ENCODE results near the gene UGGT1. TPM values are rescaled to one million over a fixed set of nuclear protein-coding genes. Genes with fewer than 3 reads are reported as not detected.
A peak's percentile ranks its signal among the peaks of the same experiment; 100 is the strongest.

Gene UGGT1
- polyA plus RNA-seq, 2 of the 4 experiments (the other 2 are of a cell fraction), result 24.2 to 56.4 TPM

DNA sequence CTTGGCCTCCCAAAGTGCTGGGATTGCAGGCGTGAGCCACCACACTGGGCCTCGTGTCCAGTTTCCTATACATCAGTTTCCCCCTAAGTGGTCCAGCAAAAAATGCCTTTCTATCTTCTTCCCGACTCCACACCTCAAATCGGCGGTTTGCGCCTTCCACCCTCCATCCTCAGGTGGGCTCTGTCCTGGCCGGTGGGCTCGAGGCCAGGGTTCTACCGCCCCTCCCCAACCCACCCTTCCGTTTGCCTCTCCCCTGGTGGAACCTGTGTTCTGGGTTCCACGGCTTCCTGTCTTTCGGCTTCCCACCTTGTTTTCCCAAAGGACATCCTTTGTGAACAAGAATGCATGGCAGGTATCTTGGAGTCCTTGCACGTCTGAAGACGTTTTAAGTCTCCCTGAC is 123.3 kb downstream of the UGGT1 start:
- DNase-seq (ENCODE audit: low read depth in 1 of 2, low spot score in 1 of 2) (no peak), FAIRE-seq (no peak)
- POLR2A ChIA-PET, result no interaction called here

DNA sequence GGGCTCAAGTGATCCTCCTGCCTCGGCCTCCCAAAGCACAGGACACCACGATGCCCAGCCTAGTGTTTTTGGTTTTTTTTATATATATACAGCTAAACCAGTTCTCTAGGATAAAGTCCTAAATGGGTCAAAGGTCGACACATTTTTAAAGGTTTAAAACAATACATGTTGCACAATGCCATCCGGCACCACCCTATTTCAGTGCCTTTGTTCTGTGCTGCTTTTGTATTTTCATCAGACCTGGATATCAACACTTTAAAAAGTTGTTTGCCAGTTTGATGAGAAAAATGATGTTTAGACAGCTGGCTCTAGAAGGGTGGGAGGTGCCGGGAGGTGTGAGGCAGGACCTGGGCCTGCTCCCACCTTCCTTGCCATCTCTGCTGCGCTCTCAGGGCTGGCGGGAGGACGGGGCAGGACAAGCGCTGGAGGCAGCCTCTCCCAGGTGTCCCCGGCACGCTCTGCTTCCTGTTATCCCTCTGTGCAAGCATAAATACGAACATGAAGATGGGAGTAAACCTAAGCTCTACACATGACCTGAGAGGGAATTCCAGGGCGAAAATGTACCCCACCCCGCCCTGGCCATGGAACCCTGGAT is 124.0 kb downstream of the UGGT1 start:
- Histone ChIP-seq H3K4me1 (no peaks in the 10 kb centered on the region), H3K27ac (no peak overlapping the region), H3K4me2 (no peak overlapping the region), H3K9me3 (no peaks in the 10 kb centered on the region), H3K4me3 (no peak overlapping the region)
- ATAC-seq (no peak), FAIRE-seq (no peak), DNase-seq (ENCODE audit: low read depth in 1 of 2, low spot score in 1 of 2) (no peak)
- TF ChIP-seq HES2 (IDR thresholded peaks at IDR 0.05) (no peak), PHF8 (IDR thresholded peaks at IDR 0.05; ENCODE audit: borderline replicate concordance, low read depth) (no peak), BHLHE40 (IDR thresholded peaks at IDR 0.05; ENCODE audit: low read depth, low read length) (no peak), SMC3 (IDR thresholded peaks at IDR 0.05) (no peak), CHD4 (IDR thresholded peaks at IDR 0.05; ENCODE audit: borderline replicate concordance) (no peak)
- TF ChIP-seq, protein P1, sequence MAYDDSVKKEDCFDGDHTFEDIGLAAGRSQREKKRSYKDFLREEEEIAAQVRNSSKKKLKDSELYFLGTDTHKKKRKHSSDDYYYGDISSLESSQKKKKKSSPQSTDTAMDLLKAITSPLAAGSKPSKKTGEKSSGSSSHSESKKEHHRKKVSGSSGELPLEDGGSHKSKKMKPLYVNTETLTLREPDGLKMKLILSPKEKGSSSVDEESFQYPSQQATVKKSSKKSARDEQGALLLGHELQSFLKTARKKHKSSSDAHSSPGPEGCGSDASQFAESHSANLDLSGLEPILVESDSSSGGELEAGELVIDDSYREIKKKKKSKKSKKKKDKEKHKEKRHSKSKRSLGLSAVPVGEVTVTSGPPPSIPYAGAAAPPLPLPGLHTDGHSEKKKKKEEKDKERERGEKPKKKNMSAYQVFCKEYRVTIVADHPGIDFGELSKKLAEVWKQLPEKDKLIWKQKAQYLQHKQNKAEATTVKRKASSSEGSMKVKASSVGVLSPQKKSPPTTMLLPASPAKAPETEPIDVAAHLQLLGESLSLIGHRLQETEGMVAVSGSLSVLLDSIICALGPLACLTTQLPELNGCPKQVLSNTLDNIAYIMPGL (CRISPR knock-in tag; IDR thresholded peaks at IDR 0.05; ENCODE audit: borderline replicate concordance), result no peak
- WGBS (ENCODE audit: missing lambda C conversion rate), result 75% methylated on average over 14 of the region's 14 CpGs
- ChIA-PET POLR2A (no interaction called here), CTCF (no interaction called here)

More for the DNA sequence above, 123.3 kb downstream of the UGGT1 start:
- no peak for ATAC-seq
- Histone ChIP-seq H3K4me2 (no peak overlapping the region), H3K4me1 (no peaks in the 10 kb centered on the region), H3K27ac (no peak overlapping the region), H3K4me3 (no peak overlapping the region), H3K9me3 (no peaks in the 10 kb centered on the region)
- TF ChIP-seq JUNB (IDR thresholded peaks at IDR 0.05), result no peak
- CTCF ChIA-PET, result no interaction called here
- WGBS (ENCODE audit: missing lambda C conversion rate), result 63% methylated on average over 13 of the region's 14 CpGs

DNA sequence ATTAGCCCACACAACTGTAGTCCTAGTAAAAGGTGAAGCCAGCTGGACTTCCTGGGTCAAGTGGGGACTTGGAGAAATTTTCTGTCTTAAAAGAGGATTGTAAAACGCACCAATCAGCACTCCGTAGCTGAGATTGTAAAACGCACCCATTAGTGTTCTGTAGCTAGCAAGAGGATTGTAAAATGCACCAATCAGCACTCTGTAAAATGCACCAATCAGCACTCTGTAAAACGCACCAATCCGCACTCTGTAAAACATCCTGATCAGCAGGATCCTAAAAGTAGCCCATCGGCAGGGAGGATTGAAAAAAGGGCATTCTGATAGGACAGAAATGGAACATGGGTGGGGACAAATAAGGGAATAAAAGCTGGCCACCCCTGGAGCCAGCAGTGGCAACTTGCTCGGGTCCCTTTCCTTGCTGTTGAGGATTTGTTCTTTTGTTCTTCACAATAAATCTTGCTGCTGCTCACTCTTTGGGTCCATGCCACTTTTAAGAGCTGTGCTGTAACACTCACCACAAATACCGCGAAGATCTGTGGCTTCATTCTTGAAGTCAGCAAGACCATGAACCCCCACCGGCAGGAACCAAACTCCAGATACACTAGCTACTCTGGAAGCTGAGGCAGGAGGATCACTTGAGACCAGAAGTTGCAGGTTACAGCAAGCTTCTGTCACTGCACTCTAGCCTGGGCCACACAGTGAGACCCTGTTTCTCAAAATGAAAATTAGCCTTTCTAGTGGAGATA is 125.1 kb downstream of the UGGT1 start:
- Histone ChIP-seq H3K4me1 (no peaks in the 10 kb centered on the region), H3K4me2 (no peak overlapping the region), H3K4me3 (no peak overlapping the region), H3K9me3 (no peaks in the 10 kb centered on the region), H3K27ac (no peak overlapping the region)
- no peak for DNase-seq (ENCODE audit: low read depth in 1 of 2, low spot score in 1 of 2)
- ChIA-PET CTCF (interaction anchor here (1.5 to 1.6 kb wide), 2 partner anchors 10 to 153 kb away, joined by 3 to 4 read pairs; no protein-coding TSS in a partner anchor), POLR2A (no interaction called here)
- no peak for ATAC-seq
- 80% methylated on average over 10 of the region's 10 CpGs for WGBS (ENCODE audit: missing lambda C conversion rate)
- FAIRE-seq, result no peak
- TF ChIP-seq HOXA7 (CRISPR knock-in tag; IDR thresholded peaks at IDR 0.05) (no peak), MAFK (IDR thresholded peaks at IDR 0.05; ENCODE audit: partially characterized antibody) (peak; percentile 74), POLR2A (IDR thresholded peaks at IDR 0.05; ENCODE audit: low read length) (no peak), POLR2AphosphoS2 (conservative IDR thresholded peaks at IDR 0.05; ENCODE audit: low read length) (no peak)

DNA sequence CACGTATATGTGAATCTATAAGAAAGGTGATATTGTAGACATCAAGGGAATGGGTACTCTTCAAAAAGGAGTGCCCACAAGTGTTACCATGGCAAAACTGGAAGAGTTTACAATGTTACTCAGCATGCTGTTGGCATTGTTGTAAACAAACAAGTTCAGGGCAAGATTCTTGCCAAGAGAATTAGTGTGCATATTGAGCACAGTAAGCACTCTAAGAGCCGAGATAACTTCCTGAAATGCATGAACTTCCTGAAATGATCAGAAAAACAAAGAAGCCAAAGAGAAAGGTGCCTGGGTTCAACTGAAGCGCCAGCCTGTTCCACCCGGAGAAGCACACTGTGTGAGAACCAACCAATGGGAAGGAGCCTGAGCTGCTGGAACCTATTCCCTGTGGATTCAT is 126.7 kb downstream of the UGGT1 start:
- DNase-seq (ENCODE audit: low read depth in 1 of 2, low spot score in 1 of 2), result peak in 1 of 2 experiments; percentile 25
- Histone ChIP-seq H3K4me1 (no peaks in the 10 kb centered on the region), H3K9me3 (no peaks in the 10 kb centered on the region), H3K4me2 (no peak overlapping the region), H3K27ac (no peak overlapping the region), H3K4me3 (no peak overlapping the region)
- 52% methylated on average over 4 of the region's 4 CpGs for WGBS (ENCODE audit: missing lambda C conversion rate)
- ATAC-seq, result no peak
- ChIA-PET POLR2A (no interaction called here), CTCF (no interaction called here)
- FAIRE-seq, result no peak
- no peak for TF ChIP-seq SMC3 (IDR thresholded peaks at IDR 0.05)
- TF ChIP-seq HOXB13 (CRISPR knock-in tag; IDR thresholded peaks at IDR 0.05; ENCODE audit: low read depth), result no peak
- no peak for TF ChIP-seq REST (IDR thresholded peaks at IDR 0.05)
- TF ChIP-seq, protein P2, sequence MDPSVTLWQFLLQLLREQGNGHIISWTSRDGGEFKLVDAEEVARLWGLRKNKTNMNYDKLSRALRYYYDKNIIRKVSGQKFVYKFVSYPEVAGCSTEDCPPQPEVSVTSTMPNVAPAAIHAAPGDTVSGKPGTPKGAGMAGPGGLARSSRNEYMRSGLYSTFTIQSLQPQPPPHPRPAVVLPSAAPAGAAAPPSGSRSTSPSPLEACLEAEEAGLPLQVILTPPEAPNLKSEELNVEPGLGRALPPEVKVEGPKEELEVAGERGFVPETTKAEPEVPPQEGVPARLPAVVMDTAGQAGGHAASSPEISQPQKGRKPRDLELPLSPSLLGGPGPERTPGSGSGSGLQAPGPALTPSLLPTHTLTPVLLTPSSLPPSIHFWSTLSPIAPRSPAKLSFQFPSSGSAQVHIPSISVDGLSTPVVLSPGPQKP (IDR thresholded peaks at IDR 0.05; ENCODE audit: low read depth, low read length), result no peak

Measured in A549 (cell line).